GM19193 (cell line): ENCODE measurements around the gene HM13.

Experiments used
- POLR2A ChIP-seq: IDR thresholded peaks from 4 replicates; pipeline ENCODE4 v1.6.1; 2011; ENCODE audit not compliant: insufficient read depth, insufficient read length; ENCODE audit errors: extremely low read depth

The HM13 gene

DNA sequence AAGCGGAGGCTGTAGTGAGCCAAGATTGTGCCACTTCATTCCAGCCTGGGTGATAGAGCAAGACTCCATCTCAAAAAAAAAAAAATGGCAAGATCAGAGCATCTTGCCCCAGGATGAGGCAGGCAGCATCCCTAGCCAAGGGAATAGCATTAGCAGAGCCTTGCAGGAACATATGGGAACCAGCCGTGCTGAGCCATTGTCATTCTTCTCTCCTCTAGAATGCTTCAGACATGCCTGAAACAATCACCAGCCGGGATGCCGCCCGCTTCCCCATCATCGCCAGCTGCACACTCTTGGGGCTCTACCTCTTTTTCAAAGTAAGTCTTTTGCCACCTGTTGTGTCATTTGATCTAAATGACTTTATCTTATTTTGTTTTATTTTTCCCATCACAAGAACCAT is 13.0 kb downstream of the HM13 start:
- TF ChIP-seq POLR2A, result no peak

- TF ChIP-seq POLR2A, result no peak
These were observed 21.1 kb downstream of the HM13 start for GRCh38 chr20:31535298-31535697.

GRCh38 chr20:31536575-31536974 is 22.3 kb downstream of the HM13 start:
- no peak for TF ChIP-seq POLR2A

GRCh38 chr20:31537116-31537871 is 23.1 kb downstream of the HM13 start:
- TF ChIP-seq POLR2A, result no peak

GRCh38 chr20:31537890-31538289 is 23.6 kb downstream of the HM13 start:
- TF ChIP-seq POLR2A, result no peak

- no peak for TF ChIP-seq POLR2A
These were observed 24.1 kb downstream of the HM13 start for GRCh38 chr20:31538326-31538725.

GRCh38 chr20:31540406-31540805 is 26.2 kb downstream of the HM13 start:
- TF ChIP-seq POLR2A, result no peak

DNA sequence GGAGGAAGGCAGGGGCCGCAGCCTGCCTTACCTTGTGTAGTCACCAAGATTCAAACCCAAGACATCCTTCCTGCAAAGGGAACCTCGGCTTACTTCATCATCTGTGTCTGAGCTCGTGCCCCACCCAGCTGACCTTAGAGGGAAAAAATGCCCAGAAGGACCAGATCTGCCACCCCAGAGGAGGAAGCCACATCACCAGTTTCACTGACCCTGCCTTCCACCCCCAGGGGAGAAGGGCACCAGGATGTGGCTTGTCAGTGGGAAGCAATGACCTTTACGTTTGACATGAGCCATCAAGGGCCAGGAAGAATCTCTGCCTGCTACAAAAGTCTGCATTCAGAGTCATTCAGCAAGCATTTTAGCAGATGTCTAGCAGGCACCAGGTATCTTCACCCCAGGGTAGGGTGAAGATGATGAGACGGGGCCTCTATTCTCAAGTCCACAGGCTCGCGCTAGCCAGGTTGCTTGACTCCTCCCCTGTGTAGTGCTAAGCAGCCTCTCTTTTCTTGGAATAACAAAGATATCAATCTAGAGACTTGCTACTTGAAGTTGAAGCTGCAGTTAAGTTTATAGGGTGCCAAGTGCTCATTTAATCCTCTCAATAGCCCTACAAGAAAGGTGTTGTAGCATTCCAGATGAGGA is 28.1 kb downstream of the HM13 start:
- TF ChIP-seq POLR2A, result no peak

- no peak for TF ChIP-seq POLR2A
These were observed 28.7 kb downstream of the HM13 start for GRCh38 chr20:31542963-31543362.

GRCh38 chr20:31543966-31544598 is 29.8 kb downstream of the HM13 start:
- no peak for TF ChIP-seq POLR2A

GRCh38 chr20:31544600-31544999 is 30.4 kb downstream of the HM13 start:
- TF ChIP-seq POLR2A, result no peak

DNA sequence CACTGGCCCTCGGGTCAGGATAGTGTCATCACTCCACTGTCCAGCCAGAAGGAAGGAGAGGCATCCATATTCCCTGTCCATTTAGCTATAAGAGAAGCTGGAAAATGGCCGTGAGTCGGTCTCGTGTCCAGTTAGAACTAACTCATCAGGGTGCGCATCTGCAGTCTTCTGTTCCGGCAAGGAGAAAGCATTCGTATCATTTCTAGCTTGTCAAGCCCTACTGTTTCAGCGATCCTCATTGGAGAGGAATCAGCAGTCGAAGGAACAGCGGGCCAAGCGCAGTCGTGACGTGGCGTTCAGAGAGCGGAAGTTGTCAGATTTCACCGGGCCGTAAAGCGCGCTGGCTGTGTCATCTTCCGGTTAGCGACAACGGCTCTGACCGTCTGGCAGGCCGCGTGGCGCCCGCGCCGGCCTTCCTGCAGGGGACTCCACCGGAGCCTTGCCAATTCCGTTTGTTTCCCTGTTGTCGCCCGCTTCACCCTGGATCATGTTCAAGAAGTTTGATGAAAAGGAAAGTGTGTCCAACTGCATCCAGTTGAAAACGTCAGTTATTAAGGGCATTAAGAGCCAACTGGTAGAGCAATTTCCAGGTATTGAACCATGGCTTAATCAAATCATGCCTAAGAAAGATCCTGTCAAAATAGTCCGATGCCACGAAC is 32.9 kb downstream of the HM13 start:
- peak; percentile 78 for TF ChIP-seq POLR2A

DNA sequence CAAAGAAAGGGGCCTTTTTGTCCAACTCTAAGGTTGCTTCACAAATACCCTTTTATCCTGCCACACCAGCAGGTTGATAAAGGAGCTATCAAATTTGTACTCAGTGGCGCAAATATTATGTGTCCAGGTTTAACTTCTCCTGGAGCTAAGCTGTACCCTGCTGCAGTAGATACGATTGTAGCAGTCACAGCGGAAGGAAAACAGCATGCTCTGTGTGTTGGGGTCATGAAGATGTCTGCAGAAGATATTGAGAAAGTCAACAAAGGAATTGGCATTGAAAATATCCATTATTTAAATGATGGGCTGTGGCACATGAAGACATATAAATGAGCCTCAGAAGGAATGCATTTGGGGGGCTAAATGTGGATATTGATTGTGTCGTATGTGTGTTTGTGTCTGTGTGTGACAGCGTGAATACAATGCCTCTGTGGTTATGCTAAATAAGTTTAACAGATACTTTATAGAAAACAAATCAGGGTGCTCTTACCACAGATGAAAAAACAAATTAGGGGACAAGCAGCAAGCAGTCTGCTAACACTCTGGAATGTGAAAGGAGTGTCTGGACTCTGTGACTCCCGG is 33.6 kb downstream of the HM13 start:
- no peak for TF ChIP-seq POLR2A

DNA sequence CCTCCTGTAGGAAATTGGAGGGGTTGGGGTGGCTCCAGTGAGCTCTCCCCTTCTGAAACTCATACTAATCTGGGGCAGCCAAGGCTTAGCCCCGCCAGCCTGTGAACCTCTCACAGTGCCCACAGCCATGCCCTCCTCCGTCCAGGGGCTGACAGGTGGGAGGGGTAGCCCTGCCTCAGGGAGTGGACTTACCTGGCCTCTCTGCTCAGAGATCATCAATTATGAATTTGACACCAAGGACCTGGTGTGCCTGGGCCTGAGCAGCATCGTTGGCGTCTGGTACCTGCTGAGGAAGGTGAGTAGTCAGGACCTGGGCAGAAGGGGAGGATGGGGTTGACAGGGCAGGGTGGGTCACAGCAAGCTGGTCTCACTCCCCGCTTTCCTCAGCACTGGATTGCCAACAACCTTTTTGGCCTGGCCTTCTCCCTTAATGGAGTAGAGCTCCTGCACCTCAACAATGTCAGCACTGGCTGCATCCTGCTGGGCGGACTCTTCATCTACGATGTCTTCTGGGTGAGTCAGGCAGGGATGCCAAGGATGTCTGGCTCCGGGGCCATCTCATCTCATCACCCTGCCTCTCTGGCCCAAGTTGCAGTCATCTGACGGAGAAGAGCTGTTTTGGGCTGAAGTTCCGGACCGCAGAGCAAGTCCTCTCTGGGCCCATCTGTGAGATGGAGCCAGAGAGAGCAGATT is 34.7 kb downstream of the HM13 start:
- no peak for TF ChIP-seq POLR2A

DNA sequence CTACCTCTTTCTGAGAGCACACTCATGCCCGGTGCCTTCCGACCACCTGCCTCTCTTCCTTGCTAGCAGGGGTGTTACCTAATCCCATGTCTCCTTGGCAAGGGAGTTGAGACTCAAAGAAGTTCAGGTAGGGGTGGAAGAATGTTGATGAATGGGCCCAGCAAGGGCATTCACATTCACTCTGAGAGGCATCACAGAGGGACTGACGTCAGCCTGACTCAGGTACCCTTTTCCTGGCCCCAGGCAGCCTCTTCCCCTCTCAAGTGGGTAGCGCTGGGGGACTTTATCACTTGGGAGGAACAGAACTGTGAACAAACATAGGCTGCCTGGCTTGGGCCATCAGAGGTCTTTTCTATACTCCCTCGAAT is 35.3 kb downstream of the HM13 start:
- TF ChIP-seq POLR2A, result no peak
